GM19328 (cell line): Measurements from ENCODE around the gene CACNA2D3.

Source experiments
- ATAC-seq: cut with Tn5 transposase; IDR thresholded peaks from one replicate; pipeline ENCODE4 v1.9.1; 2021; ENCODE audit warnings: mild to moderate bottlenecking, moderate library complexity; ENCODE audit not compliant: unreplicated experiment

CACNA2D3 gene

GRCh38 chr3:55012091-55012490 is 889.7 kb downstream of the CACNA2D3 start:
- no peak for ATAC-seq

GRCh38 chr3:55013145-55013925 is 891.0 kb downstream of the CACNA2D3 start:
- no peak for ATAC-seq

- ATAC-seq: no peak
Measured at GRCh38 chr3:55014081-55014480, 891.7 kb downstream of the CACNA2D3 start.

GRCh38 chr3:55014906-55015305 is 892.6 kb downstream of the CACNA2D3 start:
- ATAC-seq: no peak

GRCh38 chr3:55017876-55018275 is 895.5 kb downstream of the CACNA2D3 start:
- no peak for ATAC-seq

GRCh38 chr3:55030938-55031337 is 908.6 kb downstream of the CACNA2D3 start:
- no peak for ATAC-seq

- no peak for ATAC-seq
Measured at GRCh38 chr3:55036883-55037577, 914.7 kb downstream of the CACNA2D3 start.

- ATAC-seq: no peak
Measured at GRCh38 chr3:55042591-55042990, 920.2 kb downstream of the CACNA2D3 start.

GRCh38 chr3:55044486-55044885 is 922.1 kb downstream of the CACNA2D3 start:
- no peak for ATAC-seq

GRCh38 chr3:55059027-55059629 is 936.8 kb downstream of the CACNA2D3 start:
- ATAC-seq: no peak

GRCh38 chr3:55060896-55061719 is 938.8 kb downstream of the CACNA2D3 start:
- no peak for ATAC-seq

- no peak for ATAC-seq
Measured at GRCh38 chr3:55061720-55062034, 939.3 kb downstream of the CACNA2D3 start.

- no peak for ATAC-seq
Measured at GRCh38 chr3:55064164-55064563, 941.8 kb downstream of the CACNA2D3 start.

GRCh38 chr3:55065331-55065730 is 943.0 kb downstream of the CACNA2D3 start:
- ATAC-seq: no peak

- no peak for ATAC-seq
Measured at GRCh38 chr3:55066551-55067047, 944.2 kb downstream of the CACNA2D3 start.

GRCh38 chr3:55069950-55070349 is 947.6 kb downstream of the CACNA2D3 start:
- ATAC-seq: no peak

- no peak for ATAC-seq
Measured at GRCh38 chr3:55074796-55075195, 952.4 kb downstream of the CACNA2D3 start.

GRCh38 chr3:55075846-55076245 is 953.5 kb downstream of the CACNA2D3 start:
- no peak for ATAC-seq

GRCh38 chr3:55077726-55078125 is 955.4 kb downstream of the CACNA2D3 start:
- no peak for ATAC-seq

GRCh38 chr3:55078876-55079275 is 956.5 kb downstream of the CACNA2D3 start:
- ATAC-seq: no peak

- ATAC-seq: no peak
Measured at GRCh38 chr3:55085231-55085630, 962.9 kb downstream of the CACNA2D3 start.
